Mucosa of descending colon (tissue), 3 donors: ENCODE results near the gene IDH3B. TPM values are rescaled to one million over a fixed set of nuclear protein-coding genes. Genes with fewer than 3 reads are reported as not detected.

Experiments
- ATAC-seq: fragments of 200-7000 bp; cut with Tn5 transposase; one replicate; pipeline ENCODE4 v1.9.1; 2020; ENCODE audit warnings: mild to moderate bottlenecking, moderate library complexity
- DNase-seq, 3 donors: peaks; one replicate each; pipeline ENCODE4 v3.0.0-alpha.2; 2020
- H3K36me3 ChIP-seq: fragments of 200-600 bp; one replicate; pipeline ENCODE4 v1.8.0; 2021; ENCODE audit warnings: low read depth, mild to moderate bottlenecking
- H3K4me1 ChIP-seq: fragments of 200-600 bp; one replicate; pipeline ENCODE4 v1.8.0; 2021; ENCODE audit warnings: low read depth, mild to moderate bottlenecking
- H3K4me3 ChIP-seq: fragments of 200-600 bp; one replicate; pipeline ENCODE4 v1.8.0; 2021; ENCODE audit warnings: mild to moderate bottlenecking
- H3K9me3 ChIP-seq: fragments of 200-600 bp; one replicate; pipeline ENCODE4 v1.8.0; 2021; ENCODE audit warnings: mild to moderate bottlenecking
- CTCF ChIP-seq: fragments of 200-600 bp; IDR thresholded peaks from one replicate; pipeline ENCODE4 v1.8.0; 2022; ENCODE audit warnings: antibody characterized with exemption, mild to moderate bottlenecking
- intact Hi-C, 2 donors: fragments of 100-400 bp; cut with DNase I in 1 of 2; cut with micrococcal nuclease in 1 of 2; formaldehyde crosslinking; loops; one replicate each; pipeline versions ENCODE4 v1.11.0 to v1.11.1; 2022; cut with DNase I, micrococcal nuclease
- total RNA-seq, 3 donors: library from RNA; stranded (reverse); fragmentation: NEBNext Ultra II Directional in 2 of 3; extraction: Animal tissue kit (Norgen Biotek cat#: 25700) in 2 of 3; gene quantifications; one replicate each; pipeline versions ENCODE4 v1.2.1 to v1.2.4, GENCODE V29; 2021 to 2023
- donor health status: DM: no; HTN: no; CAD: no; lungs with moderate emphysema.
- donor health status: DM: no; HTN: no; CAD: no.
- donor health status: DM: no; HTN: yes; CAD: no.

IDH3B gene
- total RNA-seq, 3 donors from 2014 or later: 112 to 128 (median 123) TPM

- intact Hi-C loops: no loop called here
- Histone ChIP-seq H3K36me3 (peaks cover 12% of the 10 kb centered on the region), H3K4me1 (peaks cover 11% of the 10 kb centered on the region), H3K4me3 (no peak overlapping the region), H3K9me3 (no peaks in the 10 kb centered on the region)
- DNase-seq (no peak), ATAC-seq (no peak)
- no peak for TF ChIP-seq CTCF
Measured at GRCh38 chr20:2657674-2658073, 6.3 kb downstream of the IDH3B start.

- no peak for TF ChIP-seq CTCF
- Histone ChIP-seq H3K4me3 (no peak overlapping the region), H3K36me3 (peaks cover 12% of the 10 kb centered on the region), H3K9me3 (no peaks in the 10 kb centered on the region), H3K4me1 (peaks cover 11% of the 10 kb centered on the region)
- ATAC-seq (no peak), DNase-seq (no peak)
- intact Hi-C loops: no loop called here
Measured at GRCh38 chr20:2657241-2657640, 6.8 kb downstream of the IDH3B start.

- DNase-seq: no peak
- Histone ChIP-seq H3K36me3 (peaks cover 12% of the 10 kb centered on the region), H3K4me1 (peaks cover 11% of the 10 kb centered on the region), H3K4me3 (no peak overlapping the region), H3K9me3 (no peaks in the 10 kb centered on the region)
- no peak for ATAC-seq
- intact Hi-C loops: no loop called here
- no peak for TF ChIP-seq CTCF
Measured at GRCh38 chr20:2656471-2657117, 7.4 kb downstream of the IDH3B start.

GRCh38 chr20:2655331-2656116 lies 8.5 kb downstream of the IDH3B start:
- DNase-seq: no peak
- Histone ChIP-seq H3K4me3 (no peak overlapping the region), H3K4me1 (peaks cover 11% of the 10 kb centered on the region), H3K9me3 (no peaks in the 10 kb centered on the region), H3K36me3 (peaks cover 9% of the 10 kb centered on the region)
- intact Hi-C loops: no loop called here
- no peak for ATAC-seq
- TF ChIP-seq CTCF: no peak

GRCh38 chr20:2654831-2655230 lies 9.2 kb downstream of the IDH3B start:
- H3K9me3 ChIP-seq: no peaks in the 10 kb centered on the region
- H3K4me3 ChIP-seq: no peak overlapping the region
- peaks cover 11% of the 10 kb centered on the region for H3K4me1 ChIP-seq
- intact Hi-C loops: no loop called here
- peaks cover 6% of the 10 kb centered on the region for H3K36me3 ChIP-seq
- no peak for ATAC-seq
- no peak for DNase-seq
- TF ChIP-seq CTCF: no peak
